PFSK-1 (cell line): Measurements from ENCODE around the gene RPS10.

Experiments
- FOXP2 ChIP-seq: optimal IDR thresholded peaks from 2 replicates; pipeline ENCODE3; 2011; ENCODE audit warnings: borderline replicate concordance, control low read depth, inconsistent platforms; ENCODE audit not compliant: insufficient read depth; ENCODE audit errors: extremely low read length, extremely low read depth
- POLR2AphosphoS5 ChIP-seq: IDR thresholded peaks from 2 replicates; pipeline ENCODE4 v1.6.1; 2012; ENCODE audit warnings: low read depth, mild to moderate bottlenecking, control low read depth, low read length, moderate library complexity
- REST ChIP-seq, 2 experiments: IDR thresholded peaks; 2 replicates each; pipeline versions ENCODE4 v1.6.1 to v1.8.0; 2011 to 2012; ENCODE audit warnings: low read depth in 2 of 2, low read length in 2 of 2, control low read depth in 1 of 2, inconsistent platforms in 1 of 2, mild to moderate bottlenecking in 1 of 2, moderate library complexity in 1 of 2; ENCODE audit not compliant: insufficient read depth in 1 of 2
- SIN3A ChIP-seq: IDR thresholded peaks from 2 replicates; pipeline ENCODE4 v1.6.1; 2012; ENCODE audit warnings: mild to moderate bottlenecking, low read length, moderate library complexity, borderline replicate concordance; ENCODE audit not compliant: insufficient read depth
- TAF1 ChIP-seq: IDR thresholded peaks from 2 replicates; pipeline ENCODE4 v1.6.1; 2012; ENCODE audit warnings: low read length, control low read depth, borderline replicate concordance; ENCODE audit not compliant: insufficient read depth

GRCh38 chr6:34385793-34386195, 40.1 kb downstream of the RPS10 start:
- TF ChIP-seq SIN3A, result no peak
- no peak for TF ChIP-seq POLR2AphosphoS5
- TF ChIP-seq REST (IDR thresholded peaks at IDR 0.05; ENCODE audit: insufficient read depth in 1 of 2, low read depth in 2 of 2, low read length in 2 of 2), result no peak
- TF ChIP-seq TAF1, result no peak
- TF ChIP-seq FOXP2, result no peak
